D721Med (cell line): Measurements from ENCODE around the gene CDK9.

Experiments
- DNase-seq: peaks from one replicate; pipeline ENCODE4 v3.0.0; 2011; ENCODE audit warnings: low spot score; ENCODE audit not compliant: insufficient read length
- FAIRE-seq: peaks from 2 replicates; lab custom pipeline; 2011; peaks lifted over from hg19 to GRCh38; lab: Jason Lieb, UNC
- CTCF ChIP-seq: IDR thresholded peaks from 2 replicates; pipeline ENCODE4 v1.5.1; 2012; ENCODE audit warnings: mild to moderate bottlenecking, control low read depth; ENCODE audit not compliant: insufficient read depth; ENCODE audit errors: missing control alignments

Gene CDK9

GRCh38 chr9:127803507-127804352 is 17.9 kb downstream of the CDK9 start:
- no peak for TF ChIP-seq CTCF
- no peak for FAIRE-seq
- no peak for DNase-seq

- DNase-seq (peak; percentile 59), FAIRE-seq (no peak)
- peak; percentile 42 for TF ChIP-seq CTCF
Observed at GRCh38 chr9:127805620-127806019, 19.8 kb downstream of the CDK9 start.

GRCh38 chr9:127806871-127807270 is 21.0 kb downstream of the CDK9 start:
- TF ChIP-seq CTCF: no peak
- FAIRE-seq (no peak), DNase-seq (no peak)

- no peak for FAIRE-seq
- TF ChIP-seq CTCF: no peak
- DNase-seq: no peak
Observed at GRCh38 chr9:127808347-127809001, 22.6 kb downstream of the CDK9 start.

- TF ChIP-seq CTCF: no peak
- FAIRE-seq (no peak), DNase-seq (no peak)
Observed at GRCh38 chr9:127809002-127809539, 23.2 kb downstream of the CDK9 start.

GRCh38 chr9:127809540-127810377 is 23.9 kb downstream of the CDK9 start:
- no peak for FAIRE-seq
- no peak for DNase-seq
- no peak for TF ChIP-seq CTCF
